Astrocyte of the hippocampus (primary cell): ENCODE measurements around the gene ANKS3.

Source experiments
- DNase-seq: peaks from one replicate; pipeline ENCODE4 v3.0.0; 2011; ENCODE audit warnings: low read depth, low spot score

Gene ANKS3

GRCh38 chr16:4728676-4729075 is 5.4 kb downstream of the ANKS3 start:
- no peak for DNase-seq

- no peak for DNase-seq
These were observed 7.5 kb downstream of the ANKS3 start for GRCh38 chr16:4726616-4727015.

- no peak for DNase-seq
These were observed 9.3 kb downstream of the ANKS3 start for GRCh38 chr16:4724661-4725270.

- DNase-seq: peak; percentile 64
These were observed 10.9 kb downstream of the ANKS3 start for GRCh38 chr16:4723071-4723767.

GRCh38 chr16:4718466-4718865 is 15.6 kb downstream of the ANKS3 start:
- no peak for DNase-seq

GRCh38 chr16:4714996-4715395 is 19.1 kb downstream of the ANKS3 start:
- no peak for DNase-seq

- no peak for DNase-seq
These were observed 20.2 kb downstream of the ANKS3 start for GRCh38 chr16:4713663-4714501.

- DNase-seq: no peak
These were observed 24.6 kb downstream of the ANKS3 start for GRCh38 chr16:4709481-4709880.

GRCh38 chr16:4706871-4707270 is 27.2 kb downstream of the ANKS3 start:
- no peak for DNase-seq

- no peak for DNase-seq
These were observed 29.2 kb downstream of the ANKS3 start for GRCh38 chr16:4704913-4705312.

- DNase-seq: no peak
These were observed 29.6 kb downstream of the ANKS3 start for GRCh38 chr16:4704491-4704890.

- DNase-seq: no peak
These were observed 30.2 kb downstream of the ANKS3 start for GRCh38 chr16:4703906-4704305.

- DNase-seq: no peak
These were observed 31.6 kb downstream of the ANKS3 start for GRCh38 chr16:4702466-4702808.

GRCh38 chr16:4701791-4702465 is 32.1 kb downstream of the ANKS3 start:
- peak; percentile 0 for DNase-seq

- peak; percentile 2 for DNase-seq
These were observed 32.9 kb downstream of the ANKS3 start for GRCh38 chr16:4700997-4701743.

GRCh38 chr16:4700380-4700996 is 33.6 kb downstream of the ANKS3 start:
- peak; percentile 2 for DNase-seq

- DNase-seq: peak; percentile 0
These were observed 35.0 kb downstream of the ANKS3 start for GRCh38 chr16:4699046-4699556.

- DNase-seq: peak; percentile 1
These were observed 35.6 kb downstream of the ANKS3 start for GRCh38 chr16:4698321-4699045.

GRCh38 chr16:4697848-4698291 is 36.2 kb downstream of the ANKS3 start:
- no peak for DNase-seq
